ENCODE data around the gene CHPF2.

The CHPF2 gene

GRCh38 chr7:151264615-151265014 lies 32.3 kb downstream of the CHPF2 start:
- DNase-seq (ENCODE audit: low read depth) = no peak

- DNase-seq (ENCODE audit: low read depth) = no peak
Measured at GRCh38 chr7:151265351-151265931, 33.2 kb downstream of the CHPF2 start.

- DNase-seq (ENCODE audit: low read depth) = no peak
Measured at GRCh38 chr7:151269511-151269910, 37.2 kb downstream of the CHPF2 start.

GRCh38 chr7:151271699-151272355 lies 39.5 kb downstream of the CHPF2 start:
- no peak for DNase-seq (ENCODE audit: low read depth)

GRCh38 chr7:151272405-151272804 lies 40.1 kb downstream of the CHPF2 start:
- no peak for DNase-seq (ENCODE audit: low read depth)

- DNase-seq (ENCODE audit: low read depth) = no peak
Measured at GRCh38 chr7:151272877-151273276, 40.6 kb downstream of the CHPF2 start.

GRCh38 chr7:151273651-151274390 lies 41.5 kb downstream of the CHPF2 start:
- no peak for DNase-seq (ENCODE audit: low read depth)

- DNase-seq (ENCODE audit: low read depth) = no peak
Measured at GRCh38 chr7:151274396-151274795, 42.1 kb downstream of the CHPF2 start.

GRCh38 chr7:151274936-151275812 lies 42.9 kb downstream of the CHPF2 start:
- no peak for DNase-seq (ENCODE audit: low read depth)

GRCh38 chr7:151275813-151276577 lies 43.7 kb downstream of the CHPF2 start:
- no peak for DNase-seq (ENCODE audit: low read depth)

- DNase-seq (ENCODE audit: low read depth) = peak; percentile 23
Measured at GRCh38 chr7:151276666-151277590, 44.6 kb downstream of the CHPF2 start.

GRCh38 chr7:151277631-151278030 lies 45.3 kb downstream of the CHPF2 start:
- no peak for DNase-seq (ENCODE audit: low read depth)

GRCh38 chr7:151278949-151279348 lies 46.7 kb downstream of the CHPF2 start:
- DNase-seq (ENCODE audit: low read depth) = no peak

GRCh38 chr7:151279868-151280267 lies 47.6 kb downstream of the CHPF2 start:
- DNase-seq (ENCODE audit: low read depth) = no peak

GRCh38 chr7:151280388-151281019 lies 48.2 kb downstream of the CHPF2 start:
- DNase-seq (ENCODE audit: low read depth) = no peak

GRCh38 chr7:151281686-151282085 lies 49.4 kb downstream of the CHPF2 start:
- no peak for DNase-seq (ENCODE audit: low read depth)

- no peak for DNase-seq (ENCODE audit: low read depth)
Measured at GRCh38 chr7:151282111-151282510, 49.8 kb downstream of the CHPF2 start.

- no peak for DNase-seq (ENCODE audit: low read depth)
Measured at GRCh38 chr7:151283302-151283701, 51.0 kb downstream of the CHPF2 start.

GRCh38 chr7:151286148-151286547 lies 53.9 kb downstream of the CHPF2 start:
- no peak for DNase-seq (ENCODE audit: low read depth)
